ENCODE data around the gene BTG2. TPM values are rescaled to one million over a fixed set of nuclear protein-coding genes. Genes with fewer than 3 reads are reported as not detected.

The BTG2 gene
- total and polyA plus RNA-seq, 2 experiments from 2014 or later = 6.3 to 9.1 TPM

GRCh38 chr1:203280061-203280460, 25.3 kb upstream of the BTG2 start:
- H3K27ac ChIP-seq (ENCODE audit: low read depth) = no peak overlapping the region
- Mint-ChIP-seq H3K27me3 (ENCODE audit: insufficient read depth, low read depth, poor library complexity) (peaks cover 24% of the 10 kb centered on the region), H3K27ac (no peak overlapping the region), H3K36me3 (ENCODE audit: low read depth) (no peaks in the 10 kb centered on the region), H3K4me3 (no peak overlapping the region), H3K9me3 (no peaks in the 10 kb centered on the region), H3K4me1 (peaks cover 16% of the 10 kb centered on the region)
- H3K4me2 ChIP-seq = no peak overlapping the region
- H3K36me3 ChIP-seq (ENCODE audit: insufficient read depth) = no peaks in the 10 kb centered on the region
- no peak overlapping the region for H3K4me3 ChIP-seq
- H3K9me2 ChIP-seq (ENCODE audit: insufficient read depth) = no peaks in the 10 kb centered on the region
- 0 out of 2 replicates have a peak, but pooled peaks cover 5% of the 10 kb centered on the region for H3K4me1 ChIP-seq (ENCODE audit: insufficient read depth)
- DNase-seq (ENCODE audit: low spot score) (no peak), ATAC-seq (no peak)
- H3K79me2 ChIP-seq (replicated peaks; ENCODE audit: insufficient read depth) = no peaks in the 10 kb centered on the region
- no peak overlapping the region for H2AFZ ChIP-seq
- H3K27me3 ChIP-seq (ENCODE audit: insufficient read depth) = no peaks in the 10 kb centered on the region
- H4K20me1 ChIP-seq (replicated peaks; ENCODE audit: insufficient read depth) = no peaks in the 10 kb centered on the region
- no peak for TF ChIP-seq ZNF331 (CRISPR knock-in tag; IDR thresholded peaks at IDR 0.05; ENCODE audit: low read depth)
- TF ChIP-seq ZNF462 (CRISPR knock-in tag; IDR thresholded peaks at IDR 0.05) = no peak
- TF ChIP-seq EZH2phosphoT487 (IDR thresholded peaks at IDR 0.05; ENCODE audit: unreplicated experiment) = no peak
- no peak for TF ChIP-seq ZNF114 (CRISPR knock-in tag; IDR thresholded peaks at IDR 0.05)
- H3F3A ChIP-seq (replicated peaks; ENCODE audit: low read depth) = no peaks in the 10 kb centered on the region

- H3K36me3 ChIP-seq (ENCODE audit: insufficient read depth) = no peaks in the 10 kb centered on the region
- H3K4me3 ChIP-seq = no peak overlapping the region
- H3K79me2 ChIP-seq (replicated peaks; ENCODE audit: insufficient read depth) = no peaks in the 10 kb centered on the region
- no peak overlapping the region for H3K27ac ChIP-seq (ENCODE audit: low read depth)
- no peak overlapping the region for H2AFZ ChIP-seq
- no peak for DNase-seq (ENCODE audit: low spot score)
- peaks cover 16% of the 10 kb centered on the region for H3K4me1 Mint-ChIP-seq
- peaks cover 14% of the 10 kb centered on the region for H3K27me3 Mint-ChIP-seq (ENCODE audit: insufficient read depth, low read depth, poor library complexity)
- ATAC-seq = peak; percentile 16; the same call in 2 of the 3 replicates
- H3K4me3 Mint-ChIP-seq = no peak overlapping the region
- H3K9me3 Mint-ChIP-seq = no peaks in the 10 kb centered on the region
- TF ChIP-seq CTCF (conservative IDR thresholded peaks at IDR 0.05; ENCODE audit: low read depth in 2 of 2) = 0 out of 4 replicates have a peak, but pooled peaks of 1 of the 2 experiments have one; percentile 4
- no peak for TF ChIP-seq EZH2 (IDR thresholded peaks at IDR 0.05; ENCODE audit: low read depth, unreplicated experiment)
- no peaks in the 10 kb centered on the region for H3K27me3 ChIP-seq (ENCODE audit: insufficient read depth)
- no peak overlapping the region for H3K27ac Mint-ChIP-seq
- H3K9me2 ChIP-seq (ENCODE audit: insufficient read depth) = no peaks in the 10 kb centered on the region
- no peaks in the 10 kb centered on the region for H4K20me1 ChIP-seq (replicated peaks; ENCODE audit: insufficient read depth)
- H3K36me3 Mint-ChIP-seq (ENCODE audit: low read depth) = no peaks in the 10 kb centered on the region
- H3K4me2 ChIP-seq = no peak overlapping the region
- no peaks in the 10 kb centered on the region for H3F3A ChIP-seq (replicated peaks; ENCODE audit: low read depth)
- H3K4me1 ChIP-seq (ENCODE audit: insufficient read depth) = 0 out of 2 replicates have a peak, but pooled peaks cover 5% of the 10 kb centered on the region
Observed at GRCh38 chr1:203281033-203281432, 24.3 kb upstream of the BTG2 start.
